HG02943 (cell line): ENCODE results near the gene AMER2.

Source experiments
- ATAC-seq: cut with Tn5 transposase; IDR thresholded peaks from one replicate; pipeline ENCODE4 v1.9.1; 2021; ENCODE audit warnings: mild to moderate bottlenecking, low read depth, moderate library complexity; ENCODE audit not compliant: unreplicated experiment

Gene AMER2

GRCh38 chr13:25171517-25172302 lies at the start of gene AMER2:
AMER2 (minus strand) TSS chr13:25172288; CDS start chr13:25171619, 669 bp downstream.
- no peak for ATAC-seq

- ATAC-seq, result no peak
Measured at GRCh38 chr13:25218019-25218418, 45.9 kb upstream of the AMER2 start.

- ATAC-seq, result no peak
Measured at GRCh38 chr13:25217023-25217885, 45.2 kb upstream of the AMER2 start.

GRCh38 chr13:25215253-25215575 lies 43.1 kb upstream of the AMER2 start:
- no peak for ATAC-seq

GRCh38 chr13:25214491-25215252 lies 42.6 kb upstream of the AMER2 start:
- ATAC-seq, result no peak

- no peak for ATAC-seq
Measured at GRCh38 chr13:25213715-25214114, 41.6 kb upstream of the AMER2 start.

- no peak for ATAC-seq
Measured at GRCh38 chr13:25210842-25211569, 38.9 kb upstream of the AMER2 start.

GRCh38 chr13:25207291-25207810 lies 35.3 kb upstream of the AMER2 start:
- no peak for ATAC-seq

GRCh38 chr13:25204863-25205262 lies 32.8 kb upstream of the AMER2 start:
- no peak for ATAC-seq

- no peak for ATAC-seq
Measured at GRCh38 chr13:25203127-25203740, 31.1 kb upstream of the AMER2 start.

- ATAC-seq, result no peak
Measured at GRCh38 chr13:25200783-25201182, 28.7 kb upstream of the AMER2 start.

- no peak for ATAC-seq
Measured at GRCh38 chr13:25198647-25199046, 26.6 kb upstream of the AMER2 start.

- ATAC-seq, result no peak
Measured at GRCh38 chr13:25196971-25197370, 24.9 kb upstream of the AMER2 start.

GRCh38 chr13:25192936-25193335 lies 20.8 kb upstream of the AMER2 start:
- no peak for ATAC-seq

GRCh38 chr13:25192489-25192888 lies 20.4 kb upstream of the AMER2 start:
- no peak for ATAC-seq

GRCh38 chr13:25192052-25192451 lies 20.0 kb upstream of the AMER2 start:
- no peak for ATAC-seq

GRCh38 chr13:25190771-25191170 lies 18.7 kb upstream of the AMER2 start:
- no peak for ATAC-seq

- no peak for ATAC-seq
Measured at GRCh38 chr13:25190256-25190655, 18.2 kb upstream of the AMER2 start.

- no peak for ATAC-seq
Measured at GRCh38 chr13:25187596-25187995, 15.5 kb upstream of the AMER2 start.

- ATAC-seq, result no peak
Measured at GRCh38 chr13:25186187-25186586, 14.1 kb upstream of the AMER2 start.
